ENCODE results near the gene LIMS1. TPM values are rescaled to one million over a fixed set of nuclear protein-coding genes. Genes with fewer than 3 reads are reported as not detected.

Gene LIMS1
- polyA plus RNA-seq, 1 donor (not counting 4 experiments of a cell fraction or from before 2014, with no cell fraction given) = 62.5 TPM

DNA sequence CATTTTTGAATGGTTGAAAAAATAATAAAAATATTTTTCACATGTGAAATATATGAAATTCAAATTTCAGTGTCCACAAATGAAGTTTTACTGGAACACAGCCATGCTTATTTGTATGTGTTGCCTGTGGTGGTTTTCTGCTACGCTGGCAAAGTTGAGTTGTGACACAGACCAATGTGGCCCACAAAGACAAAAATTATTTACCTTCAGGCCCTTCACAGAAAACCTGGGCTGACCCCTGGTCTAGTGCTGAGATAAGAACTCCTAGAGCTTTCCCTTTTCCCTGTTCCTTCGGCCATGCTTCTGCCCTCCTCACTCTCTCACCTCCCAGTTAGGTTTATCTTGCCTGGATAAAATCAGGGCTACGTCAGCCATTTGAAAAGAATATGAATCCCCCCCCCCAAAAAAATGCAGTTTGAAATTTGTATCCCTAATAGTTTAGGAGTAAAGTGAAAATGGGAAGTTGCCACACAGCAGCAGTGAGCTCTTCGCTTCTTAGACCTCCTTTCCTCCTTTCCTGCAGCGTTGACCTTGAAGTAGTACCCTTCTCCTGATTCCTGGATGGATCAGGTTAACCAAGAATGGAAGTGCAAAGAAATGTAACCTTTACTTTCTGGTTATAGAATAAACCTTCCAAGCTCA lies 91.0 kb downstream of the LIMS1 start:
- no peak overlapping the region for H3K4me3 ChIP-seq (ENCODE audit: control insufficient read depth in 2 of 3, extremely low read depth in 1 of 3, insufficient read depth in 2 of 3, low read depth in 1 of 3, low read length in 3 of 3)
- peaks cover 86% of the 10 kb centered on the region for H3K79me2 ChIP-seq (ENCODE audit: control insufficient read depth, insufficient read depth, low read length)
- dilution Hi-C loops (cut with MboI; ENCODE audit: extremely low pct_ligation_motif_present, low sequenced_read_pairs) = no loop called here
- H3K4me2 ChIP-seq (ENCODE audit: control insufficient read depth, extremely low read depth, insufficient read depth, low read depth, low read length) = no peak overlapping the region
- DNase-seq (ENCODE audit: low read depth, low spot score) (no peak), FAIRE-seq (no peak)
- no peaks in the 10 kb centered on the region for H3K9me3 ChIP-seq (ENCODE audit: control insufficient read depth, low read depth, low read length)
- H3K27ac ChIP-seq (ENCODE audit: control insufficient read depth, insufficient read depth, low read length) = no peak overlapping the region
- no peak overlapping the region for H3K9ac ChIP-seq (ENCODE audit: control insufficient read depth, extremely low read depth, insufficient read depth, low read length)
- no peak overlapping the region for H2AFZ ChIP-seq (ENCODE audit: control insufficient read depth, low read length)
- H3K4me1 ChIP-seq (ENCODE audit: control insufficient read depth, extremely low read depth, insufficient read depth, low read length) = peaks cover 29% of the 10 kb centered on the region
- TF ChIP-seq EZH2 (IDR thresholded peaks at IDR 0.05; ENCODE audit: low read length) (no peak), CTCF (optimal IDR thresholded peaks at IDR 0.05 in 1 of 3, IDR thresholded peaks at IDR 0.05 in 1 of 3, conservative IDR thresholded peaks at IDR 0.05 in 1 of 3; ENCODE audit: extremely low read depth in 1 of 3, insufficient read depth in 2 of 3, low read length in 3 of 3) (no peak)
- no peaks in the 10 kb centered on the region for H4K20me1 ChIP-seq (ENCODE audit: control insufficient read depth, extremely low read depth, insufficient read depth, low read length)
- no peaks in the 10 kb centered on the region for H3K9me1 ChIP-seq (ENCODE audit: control insufficient read depth, extremely low read depth, insufficient read depth, low read length)
- H3K27me3 ChIP-seq (ENCODE audit: control insufficient read depth, extremely low read depth, insufficient read depth, low read length) = no peaks in the 10 kb centered on the region
- H3K36me3 ChIP-seq (ENCODE audit: control insufficient read depth in 2 of 2, extremely low read depth in 1 of 2, insufficient read depth in 2 of 2, low read length in 2 of 2) = no peaks in the 10 kb centered on the region

DNA sequence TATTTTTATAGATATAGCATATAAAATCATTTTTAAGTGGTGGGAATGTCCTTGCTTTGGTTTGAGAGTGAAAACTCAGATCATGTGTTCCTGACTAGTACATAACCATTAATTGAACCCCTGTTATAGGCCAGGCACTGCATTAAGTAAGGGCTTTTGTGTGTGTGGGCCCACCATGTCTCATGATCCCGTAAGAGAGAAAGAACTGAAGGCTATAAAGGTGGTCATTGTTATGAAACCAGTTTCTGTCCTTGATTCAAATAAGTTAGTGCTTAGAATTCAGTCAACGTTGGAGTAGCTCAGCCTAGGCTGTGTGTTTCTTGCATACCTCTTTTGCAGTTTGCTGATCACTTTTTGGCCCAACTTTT lies 91.5 kb downstream of the LIMS1 start:
- dilution Hi-C loops (cut with MboI; ENCODE audit: extremely low pct_ligation_motif_present, low sequenced_read_pairs) = no loop called here
- Histone ChIP-seq H3K79me2 (ENCODE audit: control insufficient read depth, insufficient read depth, low read length) (peaks cover 88% of the 10 kb centered on the region), H3K9me1 (ENCODE audit: control insufficient read depth, extremely low read depth, insufficient read depth, low read length) (no peaks in the 10 kb centered on the region), H3K4me3 (ENCODE audit: control insufficient read depth in 2 of 3, extremely low read depth in 1 of 3, insufficient read depth in 2 of 3, low read depth in 1 of 3, low read length in 3 of 3) (no peak overlapping the region), H2AFZ (ENCODE audit: control insufficient read depth, low read length) (no peak overlapping the region), H3K27ac (ENCODE audit: control insufficient read depth, insufficient read depth, low read length) (no peak overlapping the region), H3K36me3 (ENCODE audit: control insufficient read depth in 2 of 2, extremely low read depth in 1 of 2, insufficient read depth in 2 of 2, low read length in 2 of 2) (peaks cover 0 to 2% of the 10 kb centered on the region in 2 experiments), H4K20me1 (ENCODE audit: control insufficient read depth, extremely low read depth, insufficient read depth, low read length) (no peaks in the 10 kb centered on the region), H3K27me3 (ENCODE audit: control insufficient read depth, extremely low read depth, insufficient read depth, low read length) (no peaks in the 10 kb centered on the region), H3K9ac (ENCODE audit: control insufficient read depth, extremely low read depth, insufficient read depth, low read length) (no peak overlapping the region), H3K4me1 (ENCODE audit: control insufficient read depth, extremely low read depth, insufficient read depth, low read length) (peaks cover 28% of the 10 kb centered on the region), H3K9me3 (ENCODE audit: control insufficient read depth, low read depth, low read length) (no peaks in the 10 kb centered on the region), H3K4me2 (ENCODE audit: control insufficient read depth, extremely low read depth, insufficient read depth, low read depth, low read length) (no peak overlapping the region)
- FAIRE-seq (peak; percentile 39), DNase-seq (ENCODE audit: low read depth, low spot score) (no peak)
- TF ChIP-seq CTCF (optimal IDR thresholded peaks at IDR 0.05 in 1 of 3, IDR thresholded peaks at IDR 0.05 in 1 of 3, conservative IDR thresholded peaks at IDR 0.05 in 1 of 3; ENCODE audit: extremely low read depth in 1 of 3, insufficient read depth in 2 of 3, low read length in 3 of 3) (no peak), EZH2 (IDR thresholded peaks at IDR 0.05; ENCODE audit: low read length) (no peak)
